H1 (cell line): Measurements from ENCODE around the gene ADARB2.

ENCODE experiments used
- BRCA1 ChIP-seq: IDR thresholded peaks from 2 replicates; pipeline ENCODE4 v1.6.1; 2012; ENCODE audit warnings: low read depth, low read length, improper control_type of control experiment
- CHD2 ChIP-seq: IDR thresholded peaks from 2 replicates; pipeline ENCODE4 v1.6.1; 2012; ENCODE audit warnings: low read length, improper control_type of control experiment
- EP300 ChIP-seq, 2 experiments: IDR thresholded peaks; 1 replicate in 1 of 2; 2 replicates in 1 of 2; pipeline ENCODE4 v1.6.1; 2011 to 2012; ENCODE audit warnings: low read depth in 2 of 2, low read length in 2 of 2, mild to moderate bottlenecking in 2 of 2, borderline replicate concordance in 1 of 2, inconsistent platforms in 1 of 2, moderate library complexity in 1 of 2
- PHF8 ChIP-seq: fragments of 200-600 bp; sonication (generic); conservative IDR thresholded peaks from 2 replicates; pipeline ENCODE4 v1.7.1; 2012; ENCODE audit warnings: low read depth, mild to moderate bottlenecking, inconsistent platforms, low read length, moderate library complexity
- RAD21 ChIP-seq, 2 experiments: IDR thresholded peaks in 1 of 2; conservative IDR thresholded peaks in 1 of 2; 2 replicates each; pipeline ENCODE4 v1.6.1; 2011; ENCODE audit warnings: low read depth in 2 of 2, low read length in 2 of 2, improper control_type of control experiment in 1 of 2, inconsistent platforms in 1 of 2, mild to moderate bottlenecking in 1 of 2, moderate library complexity in 1 of 2
- SIN3A ChIP-seq, 2 experiments: IDR thresholded peaks in 1 of 2; conservative IDR thresholded peaks in 1 of 2; 2 replicates each; pipeline ENCODE4 v1.6.1; 2011 to 2012; ENCODE audit warnings: low read length in 2 of 2, improper control_type of control experiment in 1 of 2, low read depth in 1 of 2, mild to moderate bottlenecking in 1 of 2
- TCF12 ChIP-seq: IDR thresholded peaks from 2 replicates; pipeline ENCODE4 v1.6.1; 2011; ENCODE audit warnings: low read depth, mild to moderate bottlenecking, low read length
- TF ChIP-seq, protein P1 (sequence below), 3 experiments: IDR thresholded peaks; 1 replicate in 2 of 3; 2 replicates in 1 of 3; pipeline versions ENCODE4 v1.5.1 to v1.6.1; 2011; ENCODE audit warnings: low read length in 3 of 3, mild to moderate bottlenecking in 3 of 3, inconsistent platforms in 2 of 3, low read depth in 1 of 3, moderate library complexity in 1 of 3; ENCODE audit not compliant: insufficient read depth in 1 of 3; ENCODE audit errors: control extremely low read depth in 1 of 3
- TF ChIP-seq, protein P2 (sequence below): IDR thresholded peaks from 2 replicates; pipeline ENCODE4 v1.6.1; 2011; ENCODE audit warnings: low read depth, mild to moderate bottlenecking, low read length; ENCODE audit not compliant: insufficient read depth

DNA sequence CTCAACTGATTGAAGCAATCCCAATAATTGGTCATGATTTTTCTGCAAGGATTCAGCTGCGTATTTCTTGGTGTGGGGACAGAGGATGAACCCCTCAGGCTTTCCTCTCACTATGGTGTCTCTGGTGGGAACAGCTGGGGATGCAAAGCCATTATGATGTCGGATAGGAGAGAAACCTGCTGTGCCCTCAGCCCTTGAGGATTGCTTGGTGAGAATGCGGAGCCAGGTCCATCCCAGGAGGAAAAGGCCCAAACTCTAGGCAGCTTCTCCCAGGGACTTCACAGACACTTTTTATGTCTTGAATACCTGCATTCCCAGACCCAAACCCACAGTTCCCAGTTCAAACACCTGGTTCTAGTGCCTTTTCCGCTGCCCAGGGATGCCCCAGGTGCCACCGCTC, 379.2 kb downstream of the ADARB2 start:
- TF ChIP-seq, protein P1, sequence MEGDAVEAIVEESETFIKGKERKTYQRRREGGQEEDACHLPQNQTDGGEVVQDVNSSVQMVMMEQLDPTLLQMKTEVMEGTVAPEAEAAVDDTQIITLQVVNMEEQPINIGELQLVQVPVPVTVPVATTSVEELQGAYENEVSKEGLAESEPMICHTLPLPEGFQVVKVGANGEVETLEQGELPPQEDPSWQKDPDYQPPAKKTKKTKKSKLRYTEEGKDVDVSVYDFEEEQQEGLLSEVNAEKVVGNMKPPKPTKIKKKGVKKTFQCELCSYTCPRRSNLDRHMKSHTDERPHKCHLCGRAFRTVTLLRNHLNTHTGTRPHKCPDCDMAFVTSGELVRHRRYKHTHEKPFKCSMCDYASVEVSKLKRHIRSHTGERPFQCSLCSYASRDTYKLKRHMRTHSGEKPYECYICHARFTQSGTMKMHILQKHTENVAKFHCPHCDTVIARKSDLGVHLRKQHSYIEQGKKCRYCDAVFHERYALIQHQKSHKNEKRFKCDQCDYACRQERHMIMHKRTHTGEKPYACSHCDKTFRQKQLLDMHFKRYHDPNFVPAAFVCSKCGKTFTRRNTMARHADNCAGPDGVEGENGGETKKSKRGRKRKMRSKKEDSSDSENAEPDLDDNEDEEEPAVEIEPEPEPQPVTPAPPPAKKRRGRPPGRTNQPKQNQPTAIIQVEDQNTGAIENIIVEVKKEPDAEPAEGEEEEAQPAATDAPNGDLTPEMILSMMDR (IDR thresholded peaks at IDR 0.05; ENCODE audit: control extremely low read depth in 1 of 3, insufficient read depth in 1 of 3, low read depth in 1 of 3, low read length in 3 of 3): no peak
- TF ChIP-seq RAD21 (IDR thresholded peaks at IDR 0.05 in 1 of 2, conservative IDR thresholded peaks at IDR 0.05 in 1 of 2; ENCODE audit: low read depth in 2 of 2, low read length in 2 of 2) (no peak), SIN3A (conservative IDR thresholded peaks at IDR 0.05 in 1 of 2, IDR thresholded peaks at IDR 0.05 in 1 of 2; ENCODE audit: low read depth in 1 of 2, low read length in 2 of 2) (no peak), BRCA1 (no peak), EP300 (IDR thresholded peaks at IDR 0.05; ENCODE audit: borderline replicate concordance in 1 of 2, low read depth in 2 of 2, low read length in 2 of 2) (no peak), TCF12 (no peak), PHF8 (no peak), CHD2 (no peak)
- TF ChIP-seq, protein P2, sequence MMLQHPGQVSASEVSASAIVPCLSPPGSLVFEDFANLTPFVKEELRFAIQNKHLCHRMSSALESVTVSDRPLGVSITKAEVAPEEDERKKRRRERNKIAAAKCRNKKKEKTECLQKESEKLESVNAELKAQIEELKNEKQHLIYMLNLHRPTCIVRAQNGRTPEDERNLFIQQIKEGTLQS: no peak
